ENCODE results near the gene KAT14.
"Not testable (repeated sequence)": the region's sequence is repeated elsewhere in the genome, so short reads cannot be mapped to it uniquely, and the experiment has no call there.

Gene KAT14

DNA sequence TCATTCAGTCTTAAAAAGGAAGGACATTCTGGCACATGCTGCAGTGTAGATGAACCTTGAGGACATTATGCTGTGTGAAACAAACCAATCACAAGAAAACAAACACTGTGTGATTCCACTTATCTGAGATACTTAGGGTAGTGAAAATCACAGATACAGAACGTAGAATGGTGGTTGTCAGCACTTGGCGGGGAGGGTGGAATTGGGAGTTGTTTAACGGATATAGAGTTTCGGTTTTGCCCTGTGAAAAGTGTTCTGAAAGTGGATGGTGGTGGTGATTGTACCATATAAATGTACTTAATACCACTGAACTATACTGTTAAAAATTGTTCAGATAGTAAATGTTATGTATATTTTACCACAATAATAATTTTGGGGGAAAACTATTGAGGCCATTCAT, 18.4 kb downstream of the KAT14 start:
- no peak for DNase-seq

DNA sequence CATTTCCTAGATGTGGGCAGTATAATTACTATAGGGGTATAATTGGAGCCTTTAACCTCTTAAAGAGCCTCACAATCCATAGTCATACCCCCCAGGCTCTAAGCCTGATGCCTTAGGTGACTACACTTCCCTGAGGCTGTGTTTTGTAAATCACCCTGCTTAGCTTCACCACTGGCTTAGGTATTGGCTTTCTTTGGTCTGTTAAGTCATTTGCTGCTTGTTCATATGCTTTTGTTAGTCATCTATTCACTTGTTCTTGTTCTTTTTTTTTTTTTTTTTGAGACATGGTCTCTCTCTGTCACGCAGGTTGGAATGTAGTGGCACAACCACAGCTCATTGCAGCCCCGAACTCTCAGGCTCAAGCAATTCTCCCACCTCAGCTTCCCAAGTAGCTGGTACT, 26.7 kb downstream of the KAT14 start:
- DNase-seq, result no peak

DNA sequence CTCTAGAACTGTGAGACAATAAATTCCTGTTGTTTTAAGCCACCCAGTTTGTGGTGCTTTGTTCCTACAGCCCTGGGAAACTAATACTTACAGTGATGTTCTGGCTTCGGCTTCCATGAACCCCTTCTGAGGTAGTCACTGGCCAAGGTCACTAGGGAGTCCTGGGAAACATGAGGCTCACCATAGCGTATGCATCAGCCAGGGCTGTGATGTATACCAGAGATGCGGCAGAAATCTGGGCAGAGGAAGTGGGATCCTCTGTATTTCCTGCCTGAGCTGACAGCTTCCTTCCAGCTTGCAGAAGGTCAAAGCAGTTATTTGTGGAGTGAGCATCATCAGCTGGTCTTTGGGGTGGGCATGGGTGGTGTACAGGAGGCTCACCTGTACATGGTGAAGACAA, 27.9 kb downstream of the KAT14 start:
- no peak for DNase-seq

- no peak for DNase-seq
These were observed 28.7 kb downstream of the KAT14 start for GRCh38 chr20:18166241-18166881.

DNA sequence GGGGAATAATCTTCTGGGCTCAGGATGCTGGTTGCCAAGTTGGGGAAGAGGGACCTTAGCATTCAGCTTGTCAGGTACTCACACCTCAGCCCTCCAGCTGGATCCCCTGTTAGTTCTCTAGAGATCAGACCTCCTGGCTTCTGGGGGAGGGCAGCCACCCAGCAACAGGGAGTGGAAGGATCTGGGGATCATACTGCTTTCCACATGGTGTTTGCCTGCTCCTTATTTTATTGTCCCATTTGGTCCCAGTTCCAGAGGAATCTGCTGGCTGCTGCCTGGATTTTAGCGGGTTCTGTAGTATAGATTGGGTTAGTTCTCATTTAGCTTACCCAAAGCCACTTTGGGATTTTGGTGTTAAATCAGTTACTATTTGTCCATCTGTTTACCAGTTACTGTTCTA, 29.3 kb downstream of the KAT14 start:
- DNase-seq, result no peak

DNA sequence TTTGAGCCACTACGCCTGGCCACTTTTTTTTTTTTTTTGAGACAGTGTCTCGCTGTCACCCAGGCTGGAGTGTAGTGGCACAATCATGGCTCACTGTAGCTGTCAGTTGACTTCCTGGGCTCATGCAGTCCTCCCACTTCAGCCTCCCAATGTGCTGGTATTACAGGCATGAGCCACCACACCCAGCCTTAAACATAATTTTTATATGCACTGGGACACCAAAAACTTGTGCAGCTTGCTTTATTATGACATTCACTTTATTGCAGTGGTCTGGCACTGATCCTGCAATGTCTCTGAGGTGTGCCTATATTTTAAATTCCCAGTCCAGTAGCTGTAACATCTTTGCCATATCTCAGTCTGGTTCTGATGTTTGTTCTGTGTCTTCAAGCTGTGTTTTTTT, 34.7 kb downstream of the KAT14 start:
- DNase-seq, result no peak

GRCh38 chr20:18174906-18175683, 37.4 kb downstream of the KAT14 start:
- no peak for DNase-seq

- DNase-seq, result no peak
These were observed 38.7 kb downstream of the KAT14 start for GRCh38 chr20:18176318-18176785.

DNA sequence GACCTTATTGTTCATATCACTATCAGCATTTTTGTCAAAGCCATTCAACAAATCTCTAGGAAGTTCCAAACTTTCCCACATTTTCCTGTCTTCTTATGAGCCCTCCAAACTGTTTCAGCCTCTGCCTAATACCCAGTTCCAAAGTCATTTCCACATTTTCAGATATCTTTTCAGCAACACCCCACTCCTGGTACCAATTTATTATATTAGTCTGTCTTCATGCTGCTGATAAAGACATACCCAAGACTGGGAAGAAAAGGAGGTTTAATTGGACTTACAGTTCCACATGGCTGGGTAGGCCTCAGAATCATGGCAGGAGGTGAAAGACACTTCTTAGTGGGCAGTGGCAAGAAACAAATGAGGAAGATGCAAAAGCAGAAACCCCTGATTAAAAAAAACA, 42.7 kb downstream of the KAT14 start:
- DNase-seq, result not testable (repeated sequence)

GRCh38 chr20:18180815-18181214, 43.2 kb downstream of the KAT14 start:
- DNase-seq, result no peak

- no peak for DNase-seq
These were observed 49.4 kb downstream of the KAT14 start for GRCh38 chr20:18187020-18187419.

GRCh38 chr20:18188434-18188833, 50.8 kb downstream of the KAT14 start:
- peak; percentile 35 for DNase-seq

DNA sequence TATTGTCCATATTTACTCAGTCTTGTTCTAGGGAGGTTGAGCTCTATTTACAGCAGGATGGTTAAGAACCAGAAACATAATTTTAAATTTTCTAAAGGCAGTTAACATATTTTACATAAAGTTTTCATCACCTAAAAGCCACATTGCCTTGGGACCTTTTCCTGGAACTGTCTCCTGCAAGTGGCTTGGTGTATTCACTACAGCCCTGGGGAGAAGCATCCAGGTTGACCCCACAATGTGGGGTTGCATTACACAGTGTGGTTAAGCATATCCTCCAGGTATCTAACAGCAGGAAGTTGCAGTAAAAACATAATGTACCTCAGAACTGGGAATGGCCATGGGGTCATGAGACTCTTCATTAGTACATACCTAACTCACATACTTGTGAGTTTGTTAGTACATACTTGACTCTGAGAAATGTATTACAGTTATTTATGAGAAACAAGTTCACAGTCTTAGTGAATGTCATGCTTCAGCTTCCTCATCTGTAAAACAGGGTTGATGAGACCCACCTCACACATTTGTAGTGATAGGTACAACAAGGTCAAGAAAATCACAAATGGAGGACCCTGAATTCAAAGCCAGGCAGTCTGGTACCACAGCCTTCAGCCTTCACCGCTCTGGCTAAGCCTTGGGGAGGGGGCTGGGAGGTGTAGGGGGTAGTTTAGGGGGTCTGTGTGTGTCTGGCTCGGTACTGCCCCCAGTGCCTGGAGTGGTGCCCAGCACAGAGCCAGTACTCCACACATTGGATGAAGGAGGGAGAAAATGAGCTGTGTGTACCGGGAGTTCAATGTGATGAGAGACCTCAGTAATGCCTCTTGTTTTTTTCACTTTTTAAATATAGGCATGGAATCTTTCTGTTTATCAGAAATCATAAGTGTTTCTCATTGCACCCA, 52.9 kb downstream of the KAT14 start:
- DNase-seq, result no peak

GRCh38 chr20:18191306-18191705, 53.6 kb downstream of the KAT14 start:
- DNase-seq, result no peak

- not testable (repeated sequence) for DNase-seq
These were observed 56.8 kb downstream of the KAT14 start for GRCh38 chr20:18194461-18194860.

DNA sequence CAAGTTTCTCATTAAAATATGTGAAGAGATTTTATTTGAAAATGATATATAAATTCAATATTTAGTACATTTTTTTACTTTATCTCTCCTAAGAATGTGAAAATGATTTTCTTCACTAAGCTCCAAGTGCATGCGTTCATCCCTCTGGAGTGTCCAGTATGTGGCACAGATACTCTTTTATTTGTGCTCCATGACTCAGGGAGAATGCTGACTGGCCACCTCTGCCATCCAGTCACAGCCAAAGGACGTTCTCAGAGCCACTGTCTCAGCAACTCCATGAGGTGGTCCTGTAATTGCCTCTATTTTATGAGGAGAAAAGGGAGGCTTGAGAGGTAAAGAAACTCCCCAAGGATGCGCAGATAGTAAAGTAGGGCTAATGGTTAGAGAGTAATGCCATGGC, 58.3 kb downstream of the KAT14 start:
- no peak for DNase-seq

GRCh38 chr20:18197382-18198070, 59.9 kb downstream of the KAT14 start:
- DNase-seq, result no peak

DNA sequence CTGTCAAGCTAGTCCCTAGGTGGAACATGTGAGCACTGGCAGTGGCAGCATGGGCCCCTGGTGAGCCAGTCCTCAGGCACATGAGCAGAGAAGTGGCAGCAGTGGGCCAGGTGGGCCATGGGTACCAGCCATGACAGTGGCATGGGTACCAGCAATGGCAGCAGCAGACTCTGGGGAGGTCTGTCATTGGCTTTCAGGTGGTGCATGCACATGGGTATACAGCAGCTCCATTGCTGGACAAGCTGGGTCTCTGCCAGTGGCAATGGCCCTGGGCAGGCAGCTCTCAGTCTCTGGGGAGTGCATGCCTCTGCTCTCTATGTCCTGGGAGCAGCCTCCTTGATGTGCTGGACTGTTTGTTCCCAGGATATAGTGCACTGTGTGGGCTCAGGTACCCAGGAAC, 65.3 kb downstream of the KAT14 start:
- DNase-seq, result no peak

DNA sequence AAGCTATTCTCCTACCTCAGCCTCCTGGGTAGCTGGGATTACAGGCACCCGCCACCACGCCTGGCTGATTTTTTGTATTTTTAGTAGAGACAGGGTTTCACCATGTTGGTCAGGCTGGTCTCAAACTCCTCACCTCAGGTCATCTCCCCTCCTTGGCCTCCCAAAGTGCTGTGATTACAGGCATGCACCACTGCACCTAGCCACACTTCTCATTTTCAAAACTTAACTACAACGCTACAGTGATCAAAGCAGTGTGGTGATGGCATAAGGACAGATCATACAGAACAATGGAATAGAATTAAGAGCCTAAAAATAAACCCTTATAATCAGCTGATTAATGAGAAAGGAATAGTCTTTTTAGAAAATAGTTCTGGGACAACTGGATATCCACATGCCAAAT, 66.0 kb downstream of the KAT14 start:
- not testable (repeated sequence) for DNase-seq

DNA sequence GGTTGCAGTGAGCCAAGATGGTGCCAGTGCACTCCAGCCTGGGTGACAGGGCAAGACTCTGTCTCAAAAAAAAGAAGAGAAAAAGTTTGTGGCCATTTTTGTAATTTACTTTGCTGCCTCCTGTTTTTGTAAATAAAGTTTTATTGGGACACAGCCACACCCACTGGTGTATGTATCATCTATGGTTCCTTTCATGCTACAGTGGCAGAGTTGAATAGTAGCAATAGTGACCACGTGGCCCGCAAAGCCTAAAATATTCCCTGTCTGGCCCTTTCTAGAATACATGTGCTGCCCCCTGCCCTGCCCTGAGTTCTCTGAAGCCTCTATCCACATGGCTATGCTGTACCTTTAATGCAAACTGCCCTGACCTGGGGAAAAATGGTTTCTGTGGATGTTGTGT, 75.3 kb downstream of the KAT14 start:
- no peak for DNase-seq

GRCh38 chr20:18215566-18215965, 77.9 kb downstream of the KAT14 start:
- DNase-seq, result no peak

- no peak for DNase-seq
These were observed 80.6 kb downstream of the KAT14 start for GRCh38 chr20:18218280-18218679.

GRCh38 chr20:18223409-18223808, 85.7 kb downstream of the KAT14 start:
- no peak for DNase-seq

Measured in right hindlimb (tissue), 1 donor.